ENCODE data around the gene UCK2. TPM values are rescaled to one million over a fixed set of nuclear protein-coding genes. Genes with fewer than 3 reads are reported as not detected.
A peak's percentile ranks its signal among the peaks of the same experiment; 100 is the strongest.

Gene UCK2
- total RNA-seq, 1 experiment from 2014 or later = 67.2 TPM

DNA sequence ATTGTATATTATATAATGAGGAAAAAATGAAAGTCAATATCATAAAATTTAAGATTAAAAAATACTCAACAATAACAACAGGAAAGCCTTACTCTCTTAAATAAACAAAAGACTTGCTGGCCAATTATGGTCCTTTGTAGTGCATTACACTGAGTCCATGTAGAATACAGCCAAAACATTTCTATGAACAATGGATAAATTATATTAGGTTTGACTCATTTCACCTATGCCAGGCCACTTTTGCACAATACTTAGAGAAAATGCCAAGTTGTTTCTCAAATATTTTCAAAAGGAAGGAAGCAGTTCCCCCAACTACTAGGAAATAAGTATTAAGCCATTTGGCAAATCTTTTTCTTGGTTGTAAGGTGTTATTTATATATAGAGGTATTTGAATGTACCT, 19.8 kb upstream of the UCK2 start:
- H3K4me1 ChIP-seq = no peaks in the 10 kb centered on the region
- TF ChIP-seq, protein P1, sequence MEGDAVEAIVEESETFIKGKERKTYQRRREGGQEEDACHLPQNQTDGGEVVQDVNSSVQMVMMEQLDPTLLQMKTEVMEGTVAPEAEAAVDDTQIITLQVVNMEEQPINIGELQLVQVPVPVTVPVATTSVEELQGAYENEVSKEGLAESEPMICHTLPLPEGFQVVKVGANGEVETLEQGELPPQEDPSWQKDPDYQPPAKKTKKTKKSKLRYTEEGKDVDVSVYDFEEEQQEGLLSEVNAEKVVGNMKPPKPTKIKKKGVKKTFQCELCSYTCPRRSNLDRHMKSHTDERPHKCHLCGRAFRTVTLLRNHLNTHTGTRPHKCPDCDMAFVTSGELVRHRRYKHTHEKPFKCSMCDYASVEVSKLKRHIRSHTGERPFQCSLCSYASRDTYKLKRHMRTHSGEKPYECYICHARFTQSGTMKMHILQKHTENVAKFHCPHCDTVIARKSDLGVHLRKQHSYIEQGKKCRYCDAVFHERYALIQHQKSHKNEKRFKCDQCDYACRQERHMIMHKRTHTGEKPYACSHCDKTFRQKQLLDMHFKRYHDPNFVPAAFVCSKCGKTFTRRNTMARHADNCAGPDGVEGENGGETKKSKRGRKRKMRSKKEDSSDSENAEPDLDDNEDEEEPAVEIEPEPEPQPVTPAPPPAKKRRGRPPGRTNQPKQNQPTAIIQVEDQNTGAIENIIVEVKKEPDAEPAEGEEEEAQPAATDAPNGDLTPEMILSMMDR (IDR thresholded peaks at IDR 0.05; ENCODE audit: insufficient read depth in 1 of 2, low read depth in 1 of 2, low read length in 1 of 2, severe bottlenecking in 1 of 2, unreplicated experiment in 1 of 2) = no peak
- ChIA-PET POLR2A (no interaction called here), CTCF (no interaction called here)
- intact Hi-C loops (cut with micrococcal nuclease; ENCODE audit: unreplicated experiment) = no loop called here
- H3K36me3 ChIP-seq (ENCODE audit: control insufficient read depth, insufficient read depth, low read length) = no peaks in the 10 kb centered on the region
- Mint-ChIP-seq H3K27me3 (ENCODE audit: insufficient read depth, unreplicated experiment) (peaks cover 3% of the 10 kb centered on the region), H3K27ac (ENCODE audit: unreplicated experiment) (no peak overlapping the region), H3K36me3 (ENCODE audit: insufficient read depth, unreplicated experiment) (no peaks in the 10 kb centered on the region), H3K9me3 (ENCODE audit: unreplicated experiment) (no peaks in the 10 kb centered on the region), H3K4me3 (ENCODE audit: unreplicated experiment) (no peak overlapping the region), H3K4me1 (ENCODE audit: low read depth, unreplicated experiment) (no peaks in the 10 kb centered on the region)
- DNase-seq = no peak
- H3K9me3 ChIP-seq = no peaks in the 10 kb centered on the region
- no peaks in the 10 kb centered on the region for H3K27me3 ChIP-seq (replicated peaks; ENCODE audit: control insufficient read depth, insufficient read depth, low read length)
- no peak overlapping the region for H3K4me3 ChIP-seq (ENCODE audit: low read depth, low read length)
- BruUV-seq (replicated peaks) = no TSS peak

DNA sequence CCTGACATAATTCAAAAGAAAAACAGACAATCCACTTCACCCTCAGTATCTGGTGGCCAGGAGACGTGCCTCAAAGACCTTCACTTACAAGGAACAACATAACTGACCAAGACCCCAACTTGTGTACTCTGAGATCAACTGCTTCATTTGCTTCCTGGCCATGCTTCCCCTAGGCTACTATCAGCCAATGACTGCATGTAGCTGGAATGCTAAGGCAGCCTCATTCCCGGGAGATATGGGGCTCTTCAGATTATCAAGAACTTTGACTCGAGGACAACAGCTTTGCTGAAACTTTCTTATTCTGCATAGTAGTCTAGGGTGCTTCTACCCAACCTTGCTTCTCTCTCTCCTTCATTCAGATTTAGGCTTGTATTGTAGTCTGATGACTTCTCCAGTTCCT, 11.7 kb upstream of the UCK2 start:
- intact Hi-C loops (cut with micrococcal nuclease; ENCODE audit: unreplicated experiment) = no loop called here
- no peaks in the 10 kb centered on the region for H3K27me3 ChIP-seq (replicated peaks; ENCODE audit: control insufficient read depth, insufficient read depth, low read length)
- no peaks in the 10 kb centered on the region for H3K9me3 ChIP-seq
- no peaks in the 10 kb centered on the region for H3K36me3 Mint-ChIP-seq (ENCODE audit: insufficient read depth, unreplicated experiment)
- peaks cover 21% of the 10 kb centered on the region for H3K4me1 ChIP-seq
- H3K4me1 Mint-ChIP-seq (ENCODE audit: low read depth, unreplicated experiment) = peaks cover 12% of the 10 kb centered on the region
- peak overlapping the region; percentile 18 for H3K4me3 Mint-ChIP-seq (ENCODE audit: unreplicated experiment)
- TF ChIP-seq, protein P1 (IDR thresholded peaks at IDR 0.05; ENCODE audit: insufficient read depth in 1 of 2, low read depth in 1 of 2, low read length in 1 of 2, severe bottlenecking in 1 of 2, unreplicated experiment in 1 of 2) = no peak
- H3K27ac Mint-ChIP-seq (ENCODE audit: unreplicated experiment) = no peak overlapping the region
- ChIA-PET POLR2A (no interaction called here), CTCF (no interaction called here)
- no peaks in the 10 kb centered on the region for H3K27me3 Mint-ChIP-seq (ENCODE audit: insufficient read depth, unreplicated experiment)
- DNase-seq = peak; percentile 47 to 63
- H3K36me3 ChIP-seq (ENCODE audit: control insufficient read depth, insufficient read depth, low read length) = no peaks in the 10 kb centered on the region
- H3K4me3 ChIP-seq (ENCODE audit: low read depth, low read length) = no peak overlapping the region
- H3K9me3 Mint-ChIP-seq (ENCODE audit: unreplicated experiment) = no peaks in the 10 kb centered on the region
- BruUV-seq (replicated peaks) = no TSS peak

DNA sequence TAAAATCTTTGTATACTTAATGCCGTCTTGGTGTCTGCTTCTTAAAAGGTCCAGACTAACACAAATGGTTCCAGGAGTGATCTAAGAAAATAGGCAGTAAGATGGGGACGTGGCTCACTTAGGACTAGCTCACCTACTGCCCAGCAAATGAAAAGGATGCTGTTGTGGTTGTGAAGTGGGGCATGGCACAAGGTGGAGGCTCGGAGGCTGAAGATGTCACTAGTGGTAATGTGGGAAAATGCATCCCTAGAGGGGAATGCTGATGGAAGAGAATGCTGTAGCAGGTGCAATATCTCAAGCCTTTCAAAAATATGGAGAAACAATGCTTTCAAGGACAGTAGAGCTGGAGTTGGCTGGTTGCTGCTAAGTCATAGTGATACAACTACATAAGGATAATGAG, 11.3 kb upstream of the UCK2 start:
- Mint-ChIP-seq H3K27ac (ENCODE audit: unreplicated experiment) (no peak overlapping the region), H3K4me1 (ENCODE audit: low read depth, unreplicated experiment) (peaks cover 12% of the 10 kb centered on the region), H3K36me3 (ENCODE audit: insufficient read depth, unreplicated experiment) (no peaks in the 10 kb centered on the region), H3K27me3 (ENCODE audit: insufficient read depth, unreplicated experiment) (no peaks in the 10 kb centered on the region), H3K4me3 (ENCODE audit: unreplicated experiment) (peak overlapping the region; percentile 18), H3K9me3 (ENCODE audit: unreplicated experiment) (no peaks in the 10 kb centered on the region)
- Histone ChIP-seq H3K4me3 (ENCODE audit: low read depth, low read length) (no peak overlapping the region), H3K4me1 (peaks cover 21% of the 10 kb centered on the region), H3K9me3 (no peaks in the 10 kb centered on the region), H3K36me3 (ENCODE audit: control insufficient read depth, insufficient read depth, low read length) (no peaks in the 10 kb centered on the region), H3K27me3 (replicated peaks; ENCODE audit: control insufficient read depth, insufficient read depth, low read length) (no peaks in the 10 kb centered on the region)
- no peak for DNase-seq
- BruUV-seq (replicated peaks) = no TSS peak
- CTCF ChIA-PET = interaction anchor here (0.6 kb wide), 1 partner anchor 104 kb away, joined by 4 read pairs; no protein-coding TSS in a partner anchor
- intact Hi-C loops (cut with micrococcal nuclease; ENCODE audit: unreplicated experiment) = no loop called here
- POLR2A ChIA-PET = no interaction called here
- TF ChIP-seq, protein P1 (IDR thresholded peaks at IDR 0.05; ENCODE audit: insufficient read depth in 1 of 2, low read depth in 1 of 2, low read length in 1 of 2, severe bottlenecking in 1 of 2, unreplicated experiment in 1 of 2) = no peak
